Panc1 (cell line): ENCODE data around the gene LSM4. TPM values are rescaled to one million over a fixed set of nuclear protein-coding genes. Genes with fewer than 3 reads are reported as not detected.

Experiments
- ATAC-seq: fragments of 200-7000 bp; cut with Tn5 transposase; 2 replicates; pipeline ENCODE4 v1.9.1; 2020; ENCODE audit warnings: mild to moderate bottlenecking, moderate library complexity
- BruUV-seq: library from RNA; stranded (reverse); fragments of 400-500 nt; replicated peaks from 2 replicates; lab custom pipeline; 2021; lab: Mats Ljungman, UMichigan
- CTCF ChIA-PET: fragments of 300-600 bp; sonication (Branson Sonifier 250); formaldehyde crosslinking; loops from one replicate; lab custom pipeline; 2022; ENCODE audit warnings: antibody characterized with exemption; lab: Charles Lee
- POLR2A ChIA-PET: fragments of 300-600 bp; sonication (Branson Sonifier 250); formaldehyde crosslinking; loops from one replicate; lab custom pipeline; 2022; ENCODE audit warnings: antibody characterized with exemption; lab: Charles Lee
- DNase-seq: peaks from one replicate; pipeline ENCODE4 v3.0.0-alpha.2; 2010; ENCODE audit warnings: low read depth, low spot score
- H3K27ac ChIP-seq: 2 replicates; pipeline ENCODE4 v1.5.1; 2011; ENCODE audit warnings: mild to moderate bottlenecking, low read length, inconsistent platforms
- H3K27me3 ChIP-seq: fragments of 200-500 bp; sonication (Bioruptor generic); 2 replicates; pipeline ENCODE4 v1.6.0; 2014; ENCODE audit warnings: low read length, inconsistent platforms; ENCODE audit not compliant: control insufficient read depth, insufficient read depth
- H3K36me3 ChIP-seq: fragments of 200-500 bp; sonication (Bioruptor generic); 2 replicates; pipeline ENCODE4 v1.5.1; 2014; ENCODE audit warnings: inconsistent platforms, mild to moderate bottlenecking, low read length, moderate library complexity; ENCODE audit not compliant: control insufficient read depth, insufficient read depth
- H3K4me1 ChIP-seq: 2 replicates; pipeline ENCODE4 v1.5.1; 2011; ENCODE audit warnings: inconsistent platforms, mild to moderate bottlenecking, low read length, moderate library complexity; ENCODE audit not compliant: control insufficient read depth, insufficient read depth
- H3K4me3 ChIP-seq, 2 experiments: 2 replicates each; pipeline ENCODE4 v1.5.1; 2011 to 2012; ENCODE audit warnings: low read depth in 2 of 2, low read length in 2 of 2, mild to moderate bottlenecking in 2 of 2, inconsistent platforms in 1 of 2, moderate library complexity in 1 of 2
- H3K9me3 ChIP-seq: fragments of 200-500 bp; sonication (Bioruptor generic); 2 replicates; pipeline ENCODE4 v1.5.1; 2014; ENCODE audit warnings: low read depth, mild to moderate bottlenecking, inconsistent platforms, low read length, moderate library complexity; ENCODE audit not compliant: control insufficient read depth, insufficient read depth
- POLR2AphosphoS5 ChIP-seq: IDR thresholded peaks from 2 replicates; pipeline ENCODE4 v1.6.1; 2012; ENCODE audit warnings: mild to moderate bottlenecking, low read depth, low read length, moderate library complexity
- SIN3A ChIP-seq: IDR thresholded peaks from 2 replicates; pipeline ENCODE4 v1.6.1; 2012; ENCODE audit warnings: low read depth, mild to moderate bottlenecking, low read length, moderate library complexity, borderline replicate concordance; ENCODE audit not compliant: insufficient read depth
- TCF7L2 ChIP-seq: IDR thresholded peaks from 2 replicates; pipeline ENCODE4 v1.6.1; 2011; ENCODE audit warnings: mild to moderate bottlenecking, low read depth, low read length, inconsistent platforms
- in situ Hi-C: cut with HindIII; loops from 2 replicates; pipeline ENCODE4 v1.10.0; 2016; ENCODE audit warnings: low sequenced_read_pairs, low pct_unique_long_range_greater_than_20kb
- intact Hi-C: fragments of 100-400 bp; cut with micrococcal nuclease; formaldehyde crosslinking; loops from one replicate; pipeline ENCODE4 v1.10.0; 2022; ENCODE audit not compliant: unreplicated experiment
- total RNA-seq: library from RNA; stranded (reverse); gene quantifications from one replicate; pipeline ENCODE4 v1.2.1, GENCODE V29; 2021; ENCODE audit not compliant: unreplicated experiment
- TF ChIP-seq, protein P1 (sequence below), 2 experiments: IDR thresholded peaks; 2 replicates each; pipeline ENCODE4 v1.6.1; 2011 to 2012; ENCODE audit warnings: low read depth in 2 of 2, control low read depth in 1 of 2, low read length in 1 of 2, mild to moderate bottlenecking in 1 of 2, moderate library complexity in 1 of 2; ENCODE audit not compliant: insufficient read depth in 1 of 2
- TF ChIP-seq, protein P2 (sequence below): fragments of 450-650 bp; IDR thresholded peaks from 2 replicates; pipeline ENCODE4 v1.5.1; 2017; ENCODE audit warnings: mild to moderate bottlenecking

LSM4 gene
- total RNA-seq, 1 experiment from 2014 or later, result 209 TPM

DNA sequence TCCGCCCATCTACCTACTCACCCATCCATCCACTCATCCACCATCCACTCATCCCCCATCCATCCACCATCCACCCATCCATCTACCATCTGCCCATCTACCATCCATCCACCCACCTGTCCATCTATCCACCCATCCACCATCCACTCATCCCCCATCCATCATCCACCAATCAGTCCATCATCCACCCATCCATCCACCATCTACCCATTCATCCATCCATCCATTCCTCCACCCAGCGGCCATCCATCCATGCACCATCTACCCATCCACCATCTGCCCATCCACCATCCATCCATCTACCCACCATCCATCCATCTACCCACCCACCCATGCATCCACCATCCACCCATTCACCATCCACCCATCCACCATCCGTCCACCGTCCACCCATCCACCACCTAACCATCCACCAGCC is 27.8 kb downstream of the LSM4 start:
- H3K27ac ChIP-seq, result no peak overlapping the region
- no peaks in the 10 kb centered on the region for H3K27me3 ChIP-seq
- ATAC-seq (no peak), DNase-seq (no peak)
- TF ChIP-seq SIN3A, result no peak
- TF ChIP-seq, protein P1, sequence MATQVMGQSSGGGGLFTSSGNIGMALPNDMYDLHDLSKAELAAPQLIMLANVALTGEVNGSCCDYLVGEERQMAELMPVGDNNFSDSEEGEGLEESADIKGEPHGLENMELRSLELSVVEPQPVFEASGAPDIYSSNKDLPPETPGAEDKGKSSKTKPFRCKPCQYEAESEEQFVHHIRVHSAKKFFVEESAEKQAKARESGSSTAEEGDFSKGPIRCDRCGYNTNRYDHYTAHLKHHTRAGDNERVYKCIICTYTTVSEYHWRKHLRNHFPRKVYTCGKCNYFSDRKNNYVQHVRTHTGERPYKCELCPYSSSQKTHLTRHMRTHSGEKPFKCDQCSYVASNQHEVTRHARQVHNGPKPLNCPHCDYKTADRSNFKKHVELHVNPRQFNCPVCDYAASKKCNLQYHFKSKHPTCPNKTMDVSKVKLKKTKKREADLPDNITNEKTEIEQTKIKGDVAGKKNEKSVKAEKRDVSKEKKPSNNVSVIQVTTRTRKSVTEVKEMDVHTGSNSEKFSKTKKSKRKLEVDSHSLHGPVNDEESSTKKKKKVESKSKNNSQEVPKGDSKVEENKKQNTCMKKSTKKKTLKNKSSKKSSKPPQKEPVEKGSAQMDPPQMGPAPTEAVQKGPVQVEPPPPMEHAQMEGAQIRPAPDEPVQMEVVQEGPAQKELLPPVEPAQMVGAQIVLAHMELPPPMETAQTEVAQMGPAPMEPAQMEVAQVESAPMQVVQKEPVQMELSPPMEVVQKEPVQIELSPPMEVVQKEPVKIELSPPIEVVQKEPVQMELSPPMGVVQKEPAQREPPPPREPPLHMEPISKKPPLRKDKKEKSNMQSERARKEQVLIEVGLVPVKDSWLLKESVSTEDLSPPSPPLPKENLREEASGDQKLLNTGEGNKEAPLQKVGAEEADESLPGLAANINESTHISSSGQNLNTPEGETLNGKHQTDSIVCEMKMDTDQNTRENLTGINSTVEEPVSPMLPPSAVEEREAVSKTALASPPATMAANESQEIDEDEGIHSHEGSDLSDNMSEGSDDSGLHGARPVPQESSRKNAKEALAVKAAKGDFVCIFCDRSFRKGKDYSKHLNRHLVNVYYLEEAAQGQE (IDR thresholded peaks at IDR 0.05; ENCODE audit: insufficient read depth in 1 of 2, low read depth in 2 of 2, low read length in 1 of 2), result no peak
- TF ChIP-seq, protein P2, sequence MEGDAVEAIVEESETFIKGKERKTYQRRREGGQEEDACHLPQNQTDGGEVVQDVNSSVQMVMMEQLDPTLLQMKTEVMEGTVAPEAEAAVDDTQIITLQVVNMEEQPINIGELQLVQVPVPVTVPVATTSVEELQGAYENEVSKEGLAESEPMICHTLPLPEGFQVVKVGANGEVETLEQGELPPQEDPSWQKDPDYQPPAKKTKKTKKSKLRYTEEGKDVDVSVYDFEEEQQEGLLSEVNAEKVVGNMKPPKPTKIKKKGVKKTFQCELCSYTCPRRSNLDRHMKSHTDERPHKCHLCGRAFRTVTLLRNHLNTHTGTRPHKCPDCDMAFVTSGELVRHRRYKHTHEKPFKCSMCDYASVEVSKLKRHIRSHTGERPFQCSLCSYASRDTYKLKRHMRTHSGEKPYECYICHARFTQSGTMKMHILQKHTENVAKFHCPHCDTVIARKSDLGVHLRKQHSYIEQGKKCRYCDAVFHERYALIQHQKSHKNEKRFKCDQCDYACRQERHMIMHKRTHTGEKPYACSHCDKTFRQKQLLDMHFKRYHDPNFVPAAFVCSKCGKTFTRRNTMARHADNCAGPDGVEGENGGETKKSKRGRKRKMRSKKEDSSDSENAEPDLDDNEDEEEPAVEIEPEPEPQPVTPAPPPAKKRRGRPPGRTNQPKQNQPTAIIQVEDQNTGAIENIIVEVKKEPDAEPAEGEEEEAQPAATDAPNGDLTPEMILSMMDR, result no peak
- no peak for TF ChIP-seq POLR2AphosphoS5
- TF ChIP-seq TCF7L2, result no peak
- BruUV-seq, result no TSS peak
- ChIA-PET POLR2A (no interaction called here), CTCF (no interaction called here)
- intact Hi-C loops, result no loop called here
- H3K4me1 ChIP-seq, result peaks cover 22% of the 10 kb centered on the region
- no peaks in the 10 kb centered on the region for H3K36me3 ChIP-seq
- H3K9me3 ChIP-seq, result no peaks in the 10 kb centered on the region
- in situ Hi-C loops, result no loop called here
- H3K4me3 ChIP-seq, result no peak overlapping the region

DNA sequence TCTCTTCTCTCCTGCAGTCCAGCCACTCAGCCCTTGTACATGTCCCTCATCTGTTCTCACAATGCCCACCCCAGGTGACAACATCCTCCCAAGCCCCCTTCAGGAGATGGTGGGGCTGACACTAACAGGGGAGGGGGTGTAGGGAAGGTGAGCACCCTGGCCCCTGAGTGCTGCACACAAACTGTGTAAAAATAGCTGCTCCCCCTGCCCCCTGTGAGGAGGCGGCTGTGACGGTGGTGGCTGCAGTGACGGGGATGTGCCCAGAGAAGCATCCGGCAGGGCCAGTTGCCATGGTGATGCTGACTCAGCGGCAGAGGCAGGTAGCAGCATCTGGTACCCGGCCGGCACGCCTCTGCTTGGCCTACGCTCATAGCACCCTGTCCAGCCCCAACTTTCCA is 28.4 kb downstream of the LSM4 start:
- Histone ChIP-seq H3K4me3 (no peak overlapping the region), H3K27me3 (no peaks in the 10 kb centered on the region), H3K9me3 (no peaks in the 10 kb centered on the region), H3K36me3 (no peaks in the 10 kb centered on the region), H3K27ac (peak overlapping the region; percentile 91; the same call in 1 of the 2 replicates), H3K4me1 (peaks cover 26% of the 10 kb centered on the region)
- TF ChIP-seq POLR2AphosphoS5 (no peak), TCF7L2 (no peak), SIN3A (no peak)
- TF ChIP-seq, protein P1 (IDR thresholded peaks at IDR 0.05; ENCODE audit: insufficient read depth in 1 of 2, low read depth in 2 of 2, low read length in 1 of 2), result no peak
- TF ChIP-seq, protein P2, result no peak
- ChIA-PET POLR2A (no interaction called here), CTCF (no interaction called here)
- intact Hi-C loops (no loop called here), in situ Hi-C loops (no loop called here)
- BruUV-seq, result no TSS peak
- DNase-seq, result no peak
- no peak for ATAC-seq
